Endothelial cell of coronary artery (primary cell): ENCODE measurements around the gene KRTAP8-1. TPM values are rescaled to one million over a fixed set of nuclear protein-coding genes. Genes with fewer than 3 reads are reported as not detected.

Experiments used
- total RNA-seq: library from RNA; depleted of rRNA; stranded (reverse); fragments of >200 nt; gene quantifications from 2 replicates; pipeline ENCODE4 v1.2.3, GENCODE V29; 2014

Gene KRTAP8-1
- total RNA-seq = not detected in 2 replicates

GRCh38 chr21:30813174-30813573 lies at the start of gene KRTAP8-1:
Gene KRTAP8-1 (minus strand): TSS chr21:30813274. CDS start chr21:30813220, 54 bp downstream.

GRCh38 chr21:30829659-30830058 lies 16.6 kb upstream of the KRTAP8-1 start, which contains the start of gene KRTAP7-1:
Gene KRTAP7-1 (minus strand): TSS chr21:30829759. CDS start chr21:30829698, 61 bp downstream.

Other genes starting within 250 kb of the KRTAP8-1 start
- gene KRTAP22-2, start 222.9 kb downstream of the KRTAP8-1 start, total RNA-seq = not detected in 2 replicates
- not detected in 2 replicates for gene KRTAP6-3, start 220.8 kb downstream of the KRTAP8-1 start, total RNA-seq
- not detected in 2 replicates for gene KRTAP6-2, start 214.4 kb downstream of the KRTAP8-1 start, total RNA-seq
- gene KRTAP22-1, start 212.2 kb downstream of the KRTAP8-1 start, total RNA-seq = not detected in 2 replicates
- not detected in 2 replicates for gene KRTAP6-1, start 199.3 kb downstream of the KRTAP8-1 start, total RNA-seq
- gene KRTAP20-1, start 196.8 kb downstream of the KRTAP8-1 start, total RNA-seq = not detected in 2 replicates
- not detected in 2 replicates for gene KRTAP20-4, start 192.6 kb downstream of the KRTAP8-1 start, total RNA-seq
- gene KRTAP20-2, start 178.1 kb downstream of the KRTAP8-1 start, total RNA-seq = not detected in 2 replicates
- gene KRTAP20-3, start 170.4 kb downstream of the KRTAP8-1 start, total RNA-seq = not detected in 2 replicates
- gene KRTAP21-3, start 94.5 kb downstream of the KRTAP8-1 start, total RNA-seq = not detected in 2 replicates
- gene KRTAP21-2, start 66.0 kb downstream of the KRTAP8-1 start, total RNA-seq = not detected in 2 replicates
- not detected in 2 replicates for gene KRTAP21-1, start 57.8 kb downstream of the KRTAP8-1 start, total RNA-seq
- gene KRTAP7-1, start 16.5 kb upstream of the KRTAP8-1 start, total RNA-seq = not detected in 2 replicates
- not detected in 2 replicates for gene KRTAP11-1, start 68.3 kb upstream of the KRTAP8-1 start, total RNA-seq
- not detected in 2 replicates for gene KRTAP19-8, start 225.2 kb upstream of the KRTAP8-1 start, total RNA-seq